Measurements from ENCODE around the gene KRTAP1-1. TPM values are rescaled to one million over a fixed set of nuclear protein-coding genes. Genes with fewer than 3 reads are reported as not detected.

KRTAP1-1 gene
- total and polyA plus RNA-seq, 2 of the 8 experiments (the other 6 are each of a cell fraction or from before 2014, with no cell fraction given): not detected

DNA sequence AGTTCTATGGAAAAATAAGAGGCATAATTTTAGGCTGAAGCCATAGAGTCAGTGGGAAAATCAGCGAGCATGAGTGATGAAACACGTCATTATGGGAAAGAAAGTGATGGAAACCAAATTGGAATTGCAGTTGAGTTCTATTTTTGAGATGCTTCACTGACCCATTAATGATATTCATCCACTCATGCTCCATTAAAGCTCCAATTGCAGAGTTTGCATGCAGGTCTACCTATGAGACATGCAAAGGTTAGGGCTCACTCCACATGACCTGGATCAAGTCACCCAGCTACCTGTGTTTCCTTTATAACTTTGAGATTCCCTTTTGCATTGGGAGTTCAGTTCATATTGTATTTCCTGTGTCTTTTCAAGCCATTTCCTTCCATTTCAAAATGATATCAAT, 32.4 kb upstream of the KRTAP1-1 start:
- Histone ChIP-seq H2BK120ac (replicated peaks; ENCODE audit: low read depth, low read length) (no peak overlapping the region), H3K79me2 (ENCODE audit: control insufficient read depth in 1 of 2, insufficient read depth in 2 of 2, low read length in 2 of 2) (no peaks in the 10 kb centered on the region), H3K36me3 (ENCODE audit: control insufficient read depth in 2 of 4, insufficient read depth in 4 of 4, low read length in 3 of 4) (no peaks in the 10 kb centered on the region), H2AFZ (ENCODE audit: low read length) (no peak overlapping the region), H2BK15ac (ENCODE audit: low read length) (no peak overlapping the region), H4K91ac (replicated peaks; ENCODE audit: insufficient read length, low read length) (no peak overlapping the region), H3K27me3 (replicated peaks in 1 of 4; ENCODE audit: control insufficient read depth in 3 of 4, extremely low read depth in 1 of 4, insufficient read depth in 3 of 4, low read length in 3 of 4) (no peaks in the 10 kb centered on the region), H3K27ac (ENCODE audit: low read depth, low read length) (no peak overlapping the region), H2BK20ac (ENCODE audit: low read length) (no peak overlapping the region), H2BK5ac (ENCODE audit: low read depth, low read length) (no peak overlapping the region), H3K23me2 (ENCODE audit: low read depth, low read length) (no peaks in the 10 kb centered on the region), H3K4me1 (replicated peaks in 1 of 4; ENCODE audit: control insufficient read depth in 3 of 4, insufficient read depth in 4 of 4, low read length in 3 of 4) (no peaks in the 10 kb centered on the region), H3K14ac (ENCODE audit: insufficient read length) (no peak overlapping the region), H4K20me1 (replicated peaks in 1 of 2; ENCODE audit: control insufficient read depth in 1 of 2, insufficient read depth in 2 of 2, low read length in 2 of 2) (no peaks in the 10 kb centered on the region), H3K23ac (ENCODE audit: insufficient read length) (no peak overlapping the region), H4K8ac (ENCODE audit: extremely low read depth, insufficient read depth, low read length) (no peak overlapping the region), H3K79me1 (ENCODE audit: low read depth, low read length) (no peaks in the 10 kb centered on the region), H3K9ac (replicated peaks in 1 of 4; ENCODE audit: extremely low read depth in 1 of 4, low read depth in 3 of 4, low read length in 3 of 4) (no peak overlapping the region), H2AK5ac (ENCODE audit: low read depth, low read length) (no peak overlapping the region), H3K9me3 (ENCODE audit: insufficient read depth in 2 of 2, low read depth in 1 of 2, low read length in 1 of 2) (no peaks in the 10 kb centered on the region), H3K4ac (replicated peaks; ENCODE audit: insufficient read length, low read depth, low read length) (no peak overlapping the region), H3K4me3 (ENCODE audit: extremely low read depth in 1 of 4, insufficient read depth in 2 of 4, low read depth in 3 of 4, low read length in 4 of 4) (no peak overlapping the region), H4K5ac (ENCODE audit: insufficient read length, low read depth, low read length) (no peak overlapping the region), H3K18ac (ENCODE audit: extremely low read depth, low read length) (no peak overlapping the region), H3K56ac (replicated peaks; ENCODE audit: insufficient read length, low read depth, low read length) (no peak overlapping the region), H2BK12ac (ENCODE audit: low read depth, low read length) (no peak overlapping the region), H3K4me2 (ENCODE audit: insufficient read depth in 1 of 2, low read depth in 2 of 2, low read length in 2 of 2) (no peak overlapping the region)
- 90% methylated on average over 2 of the region's 2 CpGs; no CpG with 5 or more reads in 1 of the 2 experiments for WGBS, 2 experiments (ENCODE audit: extremely low coverage in 1 of 2, insufficient coverage in 1 of 2, insufficient read length in 1 of 2, insufficient replicate concordance in 2 of 2, low coverage in 1 of 2, low lambda C conversion rate in 2 of 2, missing lambda C conversion rate in 1 of 2)
- CTCF ChIA-PET (ENCODE audit: partially characterized antibody): interaction anchor here (1.5 kb wide), 1 partner anchor 164 kb away, joined by 4 read pairs; no protein-coding TSS in a partner anchor
- POLR2A ChIA-PET (ENCODE audit: partially characterized antibody): no interaction called here
- DNase-seq (ENCODE audit: low read depth in 1 of 2, low spot score in 2 of 2) (no peak), FAIRE-seq (no peak)
- TF ChIP-seq GABPA (IDR thresholded peaks at IDR 0.05; ENCODE audit: borderline replicate concordance, insufficient read depth, low read length) (no peak), SIRT6 (IDR thresholded peaks at IDR 0.05; ENCODE audit: low read length) (no peak), PHF8 (conservative IDR thresholded peaks at IDR 0.05; ENCODE audit: low read depth, low read length) (no peak)

Data from H1 (cell line).